Measurements from ENCODE around the gene PCSK2.

GRCh38 chr20:17417225-17417624 lies 190.4 kb downstream of the PCSK2 start:
- no peak for TF ChIP-seq POLR2A (IDR thresholded peaks at IDR 0.05; ENCODE audit: low read length)
- TF ChIP-seq CTCF (IDR thresholded peaks at IDR 0.05) = no peak
- TF ChIP-seq USF2 (IDR thresholded peaks at IDR 0.05) = no peak
- TF ChIP-seq BHLHE40 (IDR thresholded peaks at IDR 0.05; ENCODE audit: low read depth, low read length) = no peak
- TF ChIP-seq ZFP36 (IDR thresholded peaks at IDR 0.05; ENCODE audit: borderline replicate concordance, partially characterized antibody) = no peak
- no peak for TF ChIP-seq RNF2 (IDR thresholded peaks at IDR 0.05; ENCODE audit: borderline replicate concordance, low read depth)
- TF ChIP-seq, protein P1, sequence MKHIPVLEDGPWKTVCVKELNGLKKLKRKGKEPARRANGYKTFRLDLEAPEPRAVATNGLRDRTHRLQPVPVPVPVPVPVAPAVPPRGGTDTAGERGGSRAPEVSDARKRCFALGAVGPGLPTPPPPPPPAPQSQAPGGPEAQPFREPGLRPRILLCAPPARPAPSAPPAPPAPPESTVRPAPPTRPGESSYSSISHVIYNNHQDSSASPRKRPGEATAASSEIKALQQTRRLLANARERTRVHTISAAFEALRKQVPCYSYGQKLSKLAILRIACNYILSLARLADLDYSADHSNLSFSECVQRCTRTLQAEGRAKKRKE (CRISPR knock-in tag; IDR thresholded peaks at IDR 0.05; ENCODE audit: low read depth) = no peak

All from A549 (cell line).